Measurements from ENCODE around the gene R3HCC1L.

GRCh38 chr10:98141484-98142073 lies 7.1 kb downstream of the R3HCC1L start:
- TF ChIP-seq POLR2A (IDR thresholded peaks at IDR 0.05) (no peak), EP300 (IDR thresholded peaks at IDR 0.05) (no peak)
- TF ChIP-seq, protein P1, sequence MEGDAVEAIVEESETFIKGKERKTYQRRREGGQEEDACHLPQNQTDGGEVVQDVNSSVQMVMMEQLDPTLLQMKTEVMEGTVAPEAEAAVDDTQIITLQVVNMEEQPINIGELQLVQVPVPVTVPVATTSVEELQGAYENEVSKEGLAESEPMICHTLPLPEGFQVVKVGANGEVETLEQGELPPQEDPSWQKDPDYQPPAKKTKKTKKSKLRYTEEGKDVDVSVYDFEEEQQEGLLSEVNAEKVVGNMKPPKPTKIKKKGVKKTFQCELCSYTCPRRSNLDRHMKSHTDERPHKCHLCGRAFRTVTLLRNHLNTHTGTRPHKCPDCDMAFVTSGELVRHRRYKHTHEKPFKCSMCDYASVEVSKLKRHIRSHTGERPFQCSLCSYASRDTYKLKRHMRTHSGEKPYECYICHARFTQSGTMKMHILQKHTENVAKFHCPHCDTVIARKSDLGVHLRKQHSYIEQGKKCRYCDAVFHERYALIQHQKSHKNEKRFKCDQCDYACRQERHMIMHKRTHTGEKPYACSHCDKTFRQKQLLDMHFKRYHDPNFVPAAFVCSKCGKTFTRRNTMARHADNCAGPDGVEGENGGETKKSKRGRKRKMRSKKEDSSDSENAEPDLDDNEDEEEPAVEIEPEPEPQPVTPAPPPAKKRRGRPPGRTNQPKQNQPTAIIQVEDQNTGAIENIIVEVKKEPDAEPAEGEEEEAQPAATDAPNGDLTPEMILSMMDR (IDR thresholded peaks at IDR 0.05), result no peak
